ENCODE data around the gene OOSP1.

DNA sequence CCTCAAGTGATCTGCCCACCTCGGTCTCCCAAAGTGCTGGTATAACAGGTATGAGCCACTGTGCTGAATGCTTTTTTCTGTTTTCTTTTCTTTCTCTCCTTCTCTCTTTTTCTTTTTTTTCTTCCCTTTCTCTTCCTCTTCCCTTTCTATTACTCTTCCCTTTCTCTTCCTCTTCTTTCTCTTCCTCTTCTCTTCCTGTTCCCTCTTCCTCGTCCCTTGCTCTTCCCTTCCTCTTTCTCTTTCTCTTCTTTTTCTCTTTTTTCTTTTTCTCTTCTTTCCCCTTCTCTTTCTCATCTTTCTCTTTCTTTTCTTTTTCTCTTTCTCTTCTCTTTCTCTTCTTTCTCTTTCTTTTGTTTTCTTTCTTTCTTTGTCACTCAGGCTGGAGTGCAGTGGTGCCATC is 1.2 kb downstream of the OOSP1 start:
- TF ChIP-seq, protein P1, sequence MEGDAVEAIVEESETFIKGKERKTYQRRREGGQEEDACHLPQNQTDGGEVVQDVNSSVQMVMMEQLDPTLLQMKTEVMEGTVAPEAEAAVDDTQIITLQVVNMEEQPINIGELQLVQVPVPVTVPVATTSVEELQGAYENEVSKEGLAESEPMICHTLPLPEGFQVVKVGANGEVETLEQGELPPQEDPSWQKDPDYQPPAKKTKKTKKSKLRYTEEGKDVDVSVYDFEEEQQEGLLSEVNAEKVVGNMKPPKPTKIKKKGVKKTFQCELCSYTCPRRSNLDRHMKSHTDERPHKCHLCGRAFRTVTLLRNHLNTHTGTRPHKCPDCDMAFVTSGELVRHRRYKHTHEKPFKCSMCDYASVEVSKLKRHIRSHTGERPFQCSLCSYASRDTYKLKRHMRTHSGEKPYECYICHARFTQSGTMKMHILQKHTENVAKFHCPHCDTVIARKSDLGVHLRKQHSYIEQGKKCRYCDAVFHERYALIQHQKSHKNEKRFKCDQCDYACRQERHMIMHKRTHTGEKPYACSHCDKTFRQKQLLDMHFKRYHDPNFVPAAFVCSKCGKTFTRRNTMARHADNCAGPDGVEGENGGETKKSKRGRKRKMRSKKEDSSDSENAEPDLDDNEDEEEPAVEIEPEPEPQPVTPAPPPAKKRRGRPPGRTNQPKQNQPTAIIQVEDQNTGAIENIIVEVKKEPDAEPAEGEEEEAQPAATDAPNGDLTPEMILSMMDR (IDR thresholded peaks at IDR 0.05; ENCODE audit: control extremely low read depth in 1 of 3, insufficient read depth in 1 of 3, low read depth in 1 of 3, low read length in 3 of 3): no peak
- TF ChIP-seq TBP (IDR thresholded peaks at IDR 0.05; ENCODE audit: low read depth, low read length) (no peak), JUND (IDR thresholded peaks at IDR 0.05; ENCODE audit: low read length) (no peak), BRCA1 (IDR thresholded peaks at IDR 0.05; ENCODE audit: low read depth, low read length) (no peak), RNF2 (IDR thresholded peaks at IDR 0.05; ENCODE audit: borderline replicate concordance, low read depth, low read length, missing control alignments, poor library complexity, severe bottlenecking) (no peak), HDAC6 (IDR thresholded peaks at IDR 0.05; ENCODE audit: low read depth, low read length) (no peak), POLR2AphosphoS5 (IDR thresholded peaks at IDR 0.05; ENCODE audit: low read depth, low read length) (no peak), NRF1 (IDR thresholded peaks at IDR 0.05; ENCODE audit: low read depth, low read length) (no peak), EZH2 (IDR thresholded peaks at IDR 0.05; ENCODE audit: low read depth, low read length, severe bottlenecking) (no peak), JUN (IDR thresholded peaks at IDR 0.05; ENCODE audit: low read depth, low read length) (no peak), POLR2A (IDR thresholded peaks at IDR 0.05; ENCODE audit: control extremely low read depth in 1 of 2, low read depth in 2 of 2, low read length in 2 of 2) (no peak), KDM1A (IDR thresholded peaks at IDR 0.05; ENCODE audit: borderline replicate concordance, low read length) (no peak)

Measured in H1 (cell line).